Measurements from ENCODE around the gene CD79B. TPM values are rescaled to one million over a fixed set of nuclear protein-coding genes. Genes with fewer than 3 reads are reported as not detected.
"Not testable (repeated sequence)": the region's sequence is repeated elsewhere in the genome, so short reads cannot be mapped to it uniquely, and the experiment has no call there.

Gene CD79B
- total and polyA plus RNA-seq, 2 of the 13 experiments (the other 11 are each of a cell fraction or from before 2014, with no cell fraction given), result not detected

DNA sequence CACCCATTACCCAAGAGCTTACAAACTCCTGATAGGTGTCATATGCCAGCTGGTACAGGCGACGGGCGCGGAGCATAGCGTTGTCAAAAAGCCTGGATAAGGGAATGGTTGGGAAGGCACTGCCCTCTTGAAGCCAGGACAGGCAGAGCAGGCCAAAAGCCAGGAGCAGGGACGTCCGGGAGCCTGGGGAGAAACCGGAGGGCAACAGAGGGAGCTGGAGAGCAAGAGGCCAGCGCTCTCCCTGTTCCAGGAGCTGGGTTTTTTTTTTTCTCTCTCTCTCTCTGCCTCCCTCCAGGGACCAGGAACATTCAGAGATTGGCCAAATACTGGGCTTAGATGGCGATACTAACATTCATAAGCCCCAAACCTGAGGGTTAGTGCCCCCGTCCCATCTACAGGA, 50.8 kb downstream of the CD79B start:
- H3K9me3 ChIP-seq (ENCODE audit: low read length); FAIRE-seq; in situ Hi-C loops (cut with HindIII; ENCODE audit: extremely low pct_ligation_motif_present, low pct_unique_long_range_greater_than_20kb); intact Hi-C loops (cut with micrococcal nuclease; ENCODE audit: unreplicated experiment); H3K4me3 ChIP-seq (replicated peaks in 1 of 3; ENCODE audit: insufficient read depth in 1 of 3, low read depth in 2 of 3, low read length in 3 of 3); H2AFZ ChIP-seq (ENCODE audit: low read length); H3K79me2 ChIP-seq (ENCODE audit: insufficient read depth, low read length); POLR2A ChIA-PET; H4K20me1 ChIP-seq (ENCODE audit: insufficient read depth, low read length); H3K36me3 ChIP-seq (replicated peaks in 1 of 2; ENCODE audit: control insufficient read depth in 1 of 2, insufficient read depth in 2 of 2, low read length in 2 of 2); BruUV-seq (replicated peaks); H3K4me1 ChIP-seq (ENCODE audit: insufficient read depth, low read length); H3K9ac ChIP-seq (ENCODE audit: insufficient read depth, low read depth, low read length); H3K27me3 ChIP-seq (ENCODE audit: control insufficient read depth in 1 of 2, insufficient read depth in 2 of 2, low read length in 2 of 2); H3K27ac ChIP-seq (ENCODE audit: extremely low read length, insufficient read depth, low read length): not testable (repeated sequence)
- 14% methylated on average over 11 of the region's 11 CpGs for WGBS (ENCODE audit: low lambda C conversion rate)
- ATAC-seq (peak; percentile 90), DNase-seq (ENCODE audit: low spot score) (peak; percentile 50)
- CTCF ChIA-PET (ENCODE audit: low intra/inter-chr PET ratio, low total read pairs), result interaction anchor here (1.3 kb wide), 1 partner anchor 15 kb away, joined by 4 read pairs; no protein-coding TSS in a partner anchor
- peak overlapping the region; percentile 50 for H3K4me2 ChIP-seq (ENCODE audit: low read depth, low read length)
- TF ChIP-seq, protein P1, sequence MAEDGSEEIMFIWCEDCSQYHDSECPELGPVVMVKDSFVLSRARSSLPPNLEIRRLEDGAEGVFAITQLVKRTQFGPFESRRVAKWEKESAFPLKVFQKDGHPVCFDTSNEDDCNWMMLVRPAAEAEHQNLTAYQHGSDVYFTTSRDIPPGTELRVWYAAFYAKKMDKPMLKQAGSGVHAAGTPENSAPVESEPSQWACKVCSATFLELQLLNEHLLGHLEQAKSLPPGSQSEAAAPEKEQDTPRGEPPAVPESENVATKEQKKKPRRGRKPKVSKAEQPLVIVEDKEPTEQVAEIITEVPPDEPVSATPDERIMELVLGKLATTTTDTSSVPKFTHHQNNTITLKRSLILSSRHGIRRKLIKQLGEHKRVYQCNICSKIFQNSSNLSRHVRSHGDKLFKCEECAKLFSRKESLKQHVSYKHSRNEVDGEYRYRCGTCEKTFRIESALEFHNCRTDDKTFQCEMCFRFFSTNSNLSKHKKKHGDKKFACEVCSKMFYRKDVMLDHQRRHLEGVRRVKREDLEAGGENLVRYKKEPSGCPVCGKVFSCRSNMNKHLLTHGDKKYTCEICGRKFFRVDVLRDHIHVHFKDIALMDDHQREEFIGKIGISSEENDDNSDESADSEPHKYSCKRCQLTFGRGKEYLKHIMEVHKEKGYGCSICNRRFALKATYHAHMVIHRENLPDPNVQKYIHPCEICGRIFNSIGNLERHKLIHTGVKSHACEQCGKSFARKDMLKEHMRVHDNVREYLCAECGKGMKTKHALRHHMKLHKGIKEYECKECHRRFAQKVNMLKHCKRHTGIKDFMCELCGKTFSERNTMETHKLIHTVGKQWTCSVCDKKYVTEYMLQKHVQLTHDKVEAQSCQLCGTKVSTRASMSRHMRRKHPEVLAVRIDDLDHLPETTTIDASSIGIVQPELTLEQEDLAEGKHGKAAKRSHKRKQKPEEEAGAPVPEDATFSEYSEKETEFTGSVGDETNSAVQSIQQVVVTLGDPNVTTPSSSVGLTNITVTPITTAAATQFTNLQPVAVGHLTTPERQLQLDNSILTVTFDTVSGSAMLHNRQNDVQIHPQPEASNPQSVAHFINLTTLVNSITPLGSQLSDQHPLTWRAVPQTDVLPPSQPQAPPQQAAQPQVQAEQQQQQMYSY (CRISPR knock-in tag; IDR thresholded peaks at IDR 0.05), result peak; percentile 93
- TF ChIP-seq, protein P2, sequence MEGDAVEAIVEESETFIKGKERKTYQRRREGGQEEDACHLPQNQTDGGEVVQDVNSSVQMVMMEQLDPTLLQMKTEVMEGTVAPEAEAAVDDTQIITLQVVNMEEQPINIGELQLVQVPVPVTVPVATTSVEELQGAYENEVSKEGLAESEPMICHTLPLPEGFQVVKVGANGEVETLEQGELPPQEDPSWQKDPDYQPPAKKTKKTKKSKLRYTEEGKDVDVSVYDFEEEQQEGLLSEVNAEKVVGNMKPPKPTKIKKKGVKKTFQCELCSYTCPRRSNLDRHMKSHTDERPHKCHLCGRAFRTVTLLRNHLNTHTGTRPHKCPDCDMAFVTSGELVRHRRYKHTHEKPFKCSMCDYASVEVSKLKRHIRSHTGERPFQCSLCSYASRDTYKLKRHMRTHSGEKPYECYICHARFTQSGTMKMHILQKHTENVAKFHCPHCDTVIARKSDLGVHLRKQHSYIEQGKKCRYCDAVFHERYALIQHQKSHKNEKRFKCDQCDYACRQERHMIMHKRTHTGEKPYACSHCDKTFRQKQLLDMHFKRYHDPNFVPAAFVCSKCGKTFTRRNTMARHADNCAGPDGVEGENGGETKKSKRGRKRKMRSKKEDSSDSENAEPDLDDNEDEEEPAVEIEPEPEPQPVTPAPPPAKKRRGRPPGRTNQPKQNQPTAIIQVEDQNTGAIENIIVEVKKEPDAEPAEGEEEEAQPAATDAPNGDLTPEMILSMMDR (CRISPR knock-in tag; IDR thresholded peaks at IDR 0.05), result peak; percentile 48
- TF ChIP-seq, protein P3, sequence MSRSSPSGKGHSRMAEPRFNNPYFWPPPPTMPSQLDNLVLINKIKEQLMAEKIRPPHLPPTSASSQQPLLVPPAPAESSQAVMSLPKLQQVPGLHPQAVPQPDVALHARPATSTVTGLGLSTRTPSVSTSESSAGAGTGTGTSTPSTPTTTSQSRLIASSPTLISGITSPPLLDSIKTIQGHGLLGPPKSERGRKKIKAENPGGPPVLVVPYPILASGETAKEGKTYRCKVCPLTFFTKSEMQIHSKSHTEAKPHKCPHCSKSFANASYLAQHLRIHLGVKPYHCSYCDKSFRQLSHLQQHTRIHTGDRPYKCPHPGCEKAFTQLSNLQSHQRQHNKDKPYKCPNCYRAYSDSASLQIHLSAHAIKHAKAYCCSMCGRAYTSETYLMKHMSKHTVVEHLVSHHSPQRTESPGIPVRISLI (CRISPR knock-in tag; IDR thresholded peaks at IDR 0.05; ENCODE audit: borderline replicate concordance), result peak; percentile 85
